ENCODE results near the gene LRRC32. TPM values are rescaled to one million over a fixed set of nuclear protein-coding genes. Genes with fewer than 3 reads are reported as not detected.

LRRC32 gene
- total and polyA plus RNA-seq, 8 donors: 14.0 to 270 (median 23.9) TPM

DNA sequence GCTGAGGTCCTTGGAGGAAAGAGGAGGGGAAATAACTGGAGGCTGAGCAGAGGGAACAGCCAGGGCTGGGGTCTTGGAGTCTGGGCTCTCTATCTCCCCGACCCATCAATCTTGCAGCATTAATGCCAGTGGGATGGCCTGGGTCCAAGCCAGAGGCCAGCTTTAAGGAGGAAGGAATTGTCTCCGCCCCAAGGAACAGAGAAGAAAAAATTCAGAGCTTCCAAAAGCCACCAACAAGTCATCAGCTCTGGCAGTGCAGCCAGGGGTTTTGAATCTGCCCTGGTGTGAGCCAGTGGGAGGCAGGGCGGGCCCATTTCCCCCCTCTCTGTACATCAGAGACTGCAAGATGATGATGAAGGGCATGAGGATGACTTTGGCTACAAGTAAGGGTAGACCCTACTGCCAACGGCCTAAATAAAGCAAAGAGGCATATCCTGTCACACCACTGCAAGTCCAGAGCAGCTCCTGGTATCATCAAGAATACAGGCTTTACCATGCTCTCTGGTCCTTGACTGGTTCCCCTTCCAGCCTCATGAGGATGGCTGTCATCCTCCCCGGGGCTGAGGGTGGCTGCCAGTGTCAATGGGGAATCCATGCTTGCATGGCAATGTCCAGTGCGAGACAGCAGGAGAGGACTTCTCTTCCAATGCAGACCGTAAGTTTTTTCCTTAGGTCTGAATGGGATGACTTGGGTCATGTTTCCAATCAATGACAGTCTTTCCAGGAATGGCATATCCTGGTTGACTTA is 34.4 kb downstream of the LRRC32 start:
- H3K4me3 ChIP-seq: no peak overlapping the region
- H3K4me1 ChIP-seq: peaks cover 0 to 5% (median 0%) of the 10 kb centered on the region in 4 donors
- H3K27me3 ChIP-seq: no peaks in the 10 kb centered on the region
- intact Hi-C loops (cut with DNase I; ENCODE audit: low total_unique reads): no loop called here
- H3K27ac ChIP-seq: no peak overlapping the region
- DNase-seq: peak in 1 of 2 donors; percentile 11
- TF ChIP-seq, protein P1, sequence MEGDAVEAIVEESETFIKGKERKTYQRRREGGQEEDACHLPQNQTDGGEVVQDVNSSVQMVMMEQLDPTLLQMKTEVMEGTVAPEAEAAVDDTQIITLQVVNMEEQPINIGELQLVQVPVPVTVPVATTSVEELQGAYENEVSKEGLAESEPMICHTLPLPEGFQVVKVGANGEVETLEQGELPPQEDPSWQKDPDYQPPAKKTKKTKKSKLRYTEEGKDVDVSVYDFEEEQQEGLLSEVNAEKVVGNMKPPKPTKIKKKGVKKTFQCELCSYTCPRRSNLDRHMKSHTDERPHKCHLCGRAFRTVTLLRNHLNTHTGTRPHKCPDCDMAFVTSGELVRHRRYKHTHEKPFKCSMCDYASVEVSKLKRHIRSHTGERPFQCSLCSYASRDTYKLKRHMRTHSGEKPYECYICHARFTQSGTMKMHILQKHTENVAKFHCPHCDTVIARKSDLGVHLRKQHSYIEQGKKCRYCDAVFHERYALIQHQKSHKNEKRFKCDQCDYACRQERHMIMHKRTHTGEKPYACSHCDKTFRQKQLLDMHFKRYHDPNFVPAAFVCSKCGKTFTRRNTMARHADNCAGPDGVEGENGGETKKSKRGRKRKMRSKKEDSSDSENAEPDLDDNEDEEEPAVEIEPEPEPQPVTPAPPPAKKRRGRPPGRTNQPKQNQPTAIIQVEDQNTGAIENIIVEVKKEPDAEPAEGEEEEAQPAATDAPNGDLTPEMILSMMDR (IDR thresholded peaks at IDR 0.05): no peak
- TF ChIP-seq EP300 (IDR thresholded peaks at IDR 0.05) (no peak), POLR2AphosphoS5 (IDR thresholded peaks at IDR 0.05) (no peak), POLR2A (IDR thresholded peaks at IDR 0.05) (no peak)
- no peaks in the 10 kb centered on the region for H3K9me3 ChIP-seq
- 67 to 91% (median 89%) methylated on average over 7 of the region's 7 CpGs for WGBS, 5 donors
- no peaks in the 10 kb centered on the region for H3K36me3 ChIP-seq

DNA sequence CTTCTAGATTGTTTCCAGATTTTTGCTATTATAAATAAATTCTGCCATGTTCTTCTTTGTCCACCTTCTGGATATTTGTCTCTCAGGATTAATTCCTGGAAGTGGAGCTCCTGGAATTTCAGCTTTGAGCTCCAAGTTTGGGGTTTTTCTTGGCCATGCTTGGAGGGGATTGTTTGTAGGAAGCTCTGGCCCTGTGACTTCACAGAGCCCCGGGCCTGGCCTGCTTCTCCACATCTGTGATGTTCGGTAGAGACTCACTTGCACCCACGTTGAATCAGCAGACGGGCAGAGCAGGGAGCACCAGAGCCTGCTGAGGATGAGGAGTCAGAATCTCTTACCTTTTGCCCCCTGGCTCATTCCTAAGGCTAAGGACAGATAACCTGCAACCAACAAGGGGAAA is 35.7 kb downstream of the LRRC32 start:
- no peak overlapping the region for H3K27ac ChIP-seq
- DNase-seq: peak in 1 of 2 donors; percentile 26
- WGBS, 5 donors: 56 to 80% (median 67%) methylated on average over 4 of the region's 4 CpGs

DNA sequence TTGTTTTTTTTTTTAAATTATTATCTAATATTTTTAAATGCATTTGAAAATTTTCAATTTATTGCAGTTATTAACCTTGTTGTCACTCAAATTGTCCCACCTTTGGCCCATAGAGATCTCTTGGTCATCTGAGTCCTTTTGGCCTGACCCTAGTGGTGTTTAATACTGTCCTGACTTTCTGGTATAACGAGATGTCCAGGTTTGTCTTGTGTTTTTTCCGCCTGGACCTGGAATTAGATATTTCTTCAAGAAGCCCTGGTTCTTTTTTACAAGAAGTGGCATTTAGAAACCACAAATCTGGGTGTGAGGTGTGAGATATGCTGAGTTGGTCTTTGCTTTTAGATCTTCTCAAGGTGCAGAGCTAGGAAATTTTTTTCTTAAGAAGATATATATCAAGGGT is 38.1 kb downstream of the LRRC32 start:
- Histone ChIP-seq H3K9me3 (no peaks in the 10 kb centered on the region), H3K4me1 (peaks cover 0 to 24% (median 10%) of the 10 kb centered on the region in 4 donors), H3K27ac (no peak overlapping the region), H3K4me3 (no peak overlapping the region), H3K27me3 (no peaks in the 10 kb centered on the region), H3K36me3 (no peaks in the 10 kb centered on the region)
- TF ChIP-seq POLR2AphosphoS5 (IDR thresholded peaks at IDR 0.05) (no peak), EP300 (IDR thresholded peaks at IDR 0.05) (no peak), POLR2A (IDR thresholded peaks at IDR 0.05) (no peak)
- TF ChIP-seq, protein P1 (IDR thresholded peaks at IDR 0.05): no peak
- 78 to 92% (median 88%) methylated on average over 2 of the region's 2 CpGs for WGBS, 5 donors
- intact Hi-C loops (cut with DNase I; ENCODE audit: low total_unique reads): no loop called here
- no peak for DNase-seq

More for the DNA sequence above, 35.7 kb downstream of the LRRC32 start:
- Histone ChIP-seq H3K27me3 (no peaks in the 10 kb centered on the region), H3K36me3 (no peaks in the 10 kb centered on the region), H3K4me1 (peaks cover 0 to 17% (median 7%) of the 10 kb centered on the region in 4 donors), H3K9me3 (no peaks in the 10 kb centered on the region), H3K4me3 (no peak overlapping the region)
- intact Hi-C loops (cut with DNase I; ENCODE audit: low total_unique reads): no loop called here
- TF ChIP-seq EP300 (IDR thresholded peaks at IDR 0.05) (no peak), POLR2AphosphoS5 (IDR thresholded peaks at IDR 0.05) (no peak)

DNA sequence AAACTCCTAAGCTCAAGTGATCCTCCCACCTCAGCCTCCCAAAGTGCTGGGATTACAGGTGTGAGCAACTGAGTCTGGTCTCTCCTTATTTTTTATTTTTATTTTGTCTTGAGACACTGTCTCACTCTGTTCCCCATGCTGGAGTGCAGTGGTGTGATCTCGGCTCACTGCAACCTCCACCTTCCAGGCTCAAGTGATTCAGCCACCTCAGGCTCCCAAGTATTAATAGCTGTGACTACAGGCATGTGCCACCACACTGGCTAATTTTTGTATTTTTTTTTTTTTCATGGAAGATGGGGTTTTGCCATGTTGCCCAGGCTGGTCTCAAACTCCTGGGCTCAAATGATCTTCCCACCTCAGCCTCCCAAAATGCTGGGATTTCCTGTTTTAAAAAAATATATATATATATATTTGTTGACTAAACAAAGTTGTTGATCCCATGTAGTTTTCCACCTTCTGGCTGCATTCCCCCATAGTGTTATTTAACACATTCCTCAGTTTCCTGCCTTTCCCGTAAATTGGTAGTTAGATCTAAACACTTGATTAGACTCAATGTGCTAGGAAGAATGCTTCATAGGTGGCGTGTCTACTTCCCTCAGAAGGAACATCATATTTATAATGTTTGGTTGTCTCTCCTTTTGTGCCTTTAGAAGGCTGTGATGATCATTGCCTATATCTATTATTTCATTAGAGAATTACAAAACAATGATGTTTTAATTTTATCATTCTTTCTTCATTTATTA is 38.8 kb downstream of the LRRC32 start:
- TF ChIP-seq, protein P1 (IDR thresholded peaks at IDR 0.05): no peak
- TF ChIP-seq EP300 (IDR thresholded peaks at IDR 0.05): no peak
- TF ChIP-seq POLR2A (IDR thresholded peaks at IDR 0.05): no peak
- no peak for TF ChIP-seq POLR2AphosphoS5 (IDR thresholded peaks at IDR 0.05)
- Histone ChIP-seq H3K36me3 (no peaks in the 10 kb centered on the region), H3K9me3 (no peaks in the 10 kb centered on the region), H3K27ac (peak overlapping the region in 3 of 5 donors; percentile 65 to 78 (median 70)), H3K4me3 (no peak overlapping the region), H3K27me3 (no peaks in the 10 kb centered on the region), H3K4me1 (peaks cover 0 to 27% (median 10%) of the 10 kb centered on the region in 4 donors)
- 81 to 91% (median 90%) methylated on average over 3 of the region's 3 CpGs for WGBS, 5 donors
- intact Hi-C loops (cut with DNase I; ENCODE audit: low total_unique reads): no loop called here
- no peak for DNase-seq

Data from stomach (tissue), 9 donors.